K562 (cell line): ENCODE results near the gene ZC3H10. TPM values are rescaled to one million over a fixed set of nuclear protein-coding genes. Genes with fewer than 3 reads are reported as not detected.
A peak's percentile ranks its signal among the peaks of the same experiment; 100 is the strongest.

ENCODE experiments used
- ARID2 ChIP-seq: fragments of 450-650 bp; IDR thresholded peaks from 2 replicates; pipeline ENCODE4 v1.6.1; 2017; ENCODE audit warnings: antibody characterized with exemption, mild to moderate bottlenecking
- ATF7 ChIP-seq: fragments of 450-650 bp; IDR thresholded peaks from 2 replicates; pipeline ENCODE4 v1.7.1; 2014; ENCODE audit warnings: mild to moderate bottlenecking, moderate library complexity
- CEBPB ChIP-seq: fragments of 450-650 bp; IDR thresholded peaks from 2 replicates; pipeline ENCODE4 v1.6.1; 2016; ENCODE audit warnings: missing genetic modification characterization, missing compliant biosample characterization
- CHCHD3 ChIP-seq: fragments of 250-450 bp; sonication (Bioruptor Pico); IDR thresholded peaks from 2 replicates; pipeline ENCODE4 v2.1.2; 2022; ENCODE audit warnings: mild to moderate bottlenecking
- DDX20 ChIP-seq: fragments of 450-650 bp; IDR thresholded peaks from 2 replicates; pipeline ENCODE4 v1.6.1; 2016; ENCODE audit warnings: missing genetic modification characterization, low read depth, mild to moderate bottlenecking, missing compliant biosample characterization, moderate library complexity
- FIP1L1 ChIP-seq: fragments of 200-400 bp; formaldehyde crosslinking; IDR thresholded peaks from 2 replicates; pipeline ENCODE4 v1.6.1; 2018; ENCODE audit warnings: mild to moderate bottlenecking, low read depth, low read length; ENCODE audit not compliant: poor library complexity, severe bottlenecking
- HMG20A ChIP-seq: fragments of 450-650 bp; formaldehyde crosslinking; conservative IDR thresholded peaks from 2 replicates; pipeline ENCODE4 v1.4.0; 2020; ENCODE audit warnings: mild to moderate bottlenecking, mixed read lengths
- JUNB ChIP-seq: fragments of 450-650 bp; formaldehyde crosslinking; conservative IDR thresholded peaks from 2 replicates; pipeline ENCODE4 v1.4.0; 2020; ENCODE audit warnings: mild to moderate bottlenecking
- KLF10 ChIP-seq: fragments of 250-450 bp; sonication (Bioruptor Pico); IDR thresholded peaks from 2 replicates; pipeline ENCODE4 v1.6.1; 2021; ENCODE audit warnings: matching md5 sums
- MTF1 ChIP-seq: fragments of 250-450 bp; sonication (Bioruptor Pico); IDR thresholded peaks from 2 replicates; pipeline ENCODE4 v1.9.0; 2021; ENCODE audit warnings: moderate library complexity, mild to moderate bottlenecking, inconsistent platforms, borderline replicate concordance
- MXI1 ChIP-seq: IDR thresholded peaks from 2 replicates; pipeline ENCODE4 v1.6.1; 2011; ENCODE audit warnings: low read depth, mild to moderate bottlenecking, improper control_type of control experiment, low read length
- PHF20 ChIP-seq: fragments of 450-650 bp; IDR thresholded peaks from 2 replicates; pipeline ENCODE4 v1.6.1; 2018; ENCODE audit not compliant: partially characterized antibody
- SIX5 ChIP-seq, 2 experiments: IDR thresholded peaks; 2 replicates each; pipeline ENCODE4 v1.6.1; 2011; ENCODE audit warnings: low read length in 2 of 2, borderline replicate concordance in 1 of 2, low read depth in 1 of 2, mild to moderate bottlenecking in 1 of 2, moderate library complexity in 1 of 2; ENCODE audit not compliant: insufficient read depth in 1 of 2
- SP1 ChIP-seq: sonication (generic); formaldehyde crosslinking; IDR thresholded peaks from 2 replicates; pipeline ENCODE4 v1.8.1; 2022; ENCODE audit warnings: mild to moderate bottlenecking, missing genetic modification reagents
- SREBF2 ChIP-seq: sonication (generic); formaldehyde crosslinking; IDR thresholded peaks from 2 replicates; pipeline ENCODE4 v1.4.0; 2020; ENCODE audit warnings: mild to moderate bottlenecking, missing genetic modification reagents
- TFAP4 ChIP-seq: sonication (generic); formaldehyde crosslinking; IDR thresholded peaks from 2 replicates; pipeline ENCODE4 v1.8.0; 2022; ENCODE audit warnings: missing genetic modification reagents, mild to moderate bottlenecking, moderate library complexity, borderline replicate concordance
- ZBTB9 ChIP-seq: fragments of 450-650 bp; formaldehyde crosslinking; IDR thresholded peaks from 2 replicates; pipeline ENCODE4 v1.4.0; 2020; ENCODE audit warnings: mild to moderate bottlenecking, moderate library complexity
- ZC3H8 ChIP-seq: fragments of 450-650 bp; IDR thresholded peaks from 2 replicates; pipeline ENCODE4 v1.6.1; 2017
- ZNF165 ChIP-seq: fragments of 250-450 bp; sonication (Bioruptor Pico); IDR thresholded peaks from 2 replicates; pipeline ENCODE4 v1.4.0; 2020; ENCODE audit warnings: borderline replicate concordance
- ZNF175 ChIP-seq: fragments of 200-800 bp; sonication (Bioruptor generic); IDR thresholded peaks from 2 replicates; pipeline ENCODE4 v1.6.1; 2016; ENCODE audit warnings: low read depth, mild to moderate bottlenecking, missing genetic modification characterization, missing compliant biosample characterization
- ZNF184 ChIP-seq: sonication (generic); formaldehyde crosslinking; IDR thresholded peaks from 2 replicates; pipeline ENCODE4 v1.5.0; 2020; ENCODE audit warnings: missing genetic modification reagents
- ZNF324 ChIP-seq: fragments of 250-450 bp; sonication (Bioruptor Pico); IDR thresholded peaks from 2 replicates; pipeline ENCODE4 v1.4.0; 2020; ENCODE audit warnings: mild to moderate bottlenecking
- ZNF354B ChIP-seq: fragments of 250-450 bp; sonication (Bioruptor Pico); IDR thresholded peaks from 2 replicates; pipeline ENCODE4 v1.4.0; 2020
- ZNF561 ChIP-seq: fragments of 450-650 bp; formaldehyde crosslinking; conservative IDR thresholded peaks from 2 replicates; pipeline ENCODE4 v1.4.0; 2020; ENCODE audit warnings: mild to moderate bottlenecking, moderate library complexity
- ZNF77 ChIP-seq: fragments of 250-450 bp; sonication (Bioruptor Pico); IDR thresholded peaks from 2 replicates; pipeline ENCODE4 v1.5.0; 2020
- polyA plus RNA-seq, 8 experiments: library from polyadenylated mRNA; depleted of rRNA in 4 of 8; stranded (reverse) in 5 of 8; unstranded in 3 of 8; fragments of >200 nt; fragmentation: Nextera tagmentation in 2 of 8; fragmentation: Illumina TruSeq in 1 of 8; extraction: Ambion mirVana in 2 of 8; extraction: Trizol in 1 of 8; gene quantifications; 2 replicates each; pipeline versions ENCODE4 v1.2.1 to v1.2.3, GENCODE V29; 2011 to 2014; ENCODE audit warnings: inconsistent platforms in 1 of 8, missing spikeins in 1 of 8
- total RNA-seq, 7 experiments: library from RNA; depleted of rRNA in 6 of 7; stranded (reverse); fragments of >200 nt in 6 of 7; fragmentation: Illumina TruSeq in 2 of 7; extraction: Trizol in 2 of 7; gene quantifications; 2 replicates each; pipeline versions ENCODE4 v1.2.1 to v1.2.3, GENCODE V29; 2011 to 2021; ENCODE audit warnings: low replicate concordance in 1 of 7
- TF ChIP-seq, protein P1 (sequence below): fragments of 250-450 bp; sonication (Bioruptor Pico); IDR thresholded peaks from 2 replicates; pipeline ENCODE4 v1.5.0; 2021; ENCODE audit warnings: mild to moderate bottlenecking, moderate library complexity

Gene ZC3H10
- total and polyA plus RNA-seq, 9 of the 15 experiments (the other 6 are each of a cell fraction or from before 2014, with no cell fraction given): 0.31 to 4.1 (median 1.6) TPM

- no peak for TF ChIP-seq CHCHD3 (CRISPR knock-in tag)
- no peak for TF ChIP-seq SREBF2 (CRISPR knock-in tag)
- TF ChIP-seq SIX5 (IDR thresholded peaks at IDR 0.05; ENCODE audit: borderline replicate concordance in 1 of 2, insufficient read depth in 1 of 2, low read depth in 1 of 2, low read length in 2 of 2): no peak
- TF ChIP-seq ATF7: peak; percentile 39; the same call in 1 of the 2 replicates
- TF ChIP-seq FIP1L1: peak; percentile 91
- TF ChIP-seq ZNF165: peak; percentile 6; the same call in 1 of the 2 replicates
- no peak for TF ChIP-seq CEBPB (tag)
- TF ChIP-seq SP1 (CRISPR knock-in tag): peak; percentile 52; the same call in 1 of the 2 replicates
- no peak for TF ChIP-seq JUNB (CRISPR knock-in tag)
- TF ChIP-seq ZNF175: no peak
- no peak for TF ChIP-seq MTF1 (CRISPR knock-in tag)
- TF ChIP-seq ZBTB9 (CRISPR knock-in tag): no peak
- TF ChIP-seq ZNF77 (CRISPR knock-in tag): no peak
- peak; percentile 58; the same call in 1 of the 2 replicates for TF ChIP-seq TFAP4 (CRISPR knock-in tag)
- TF ChIP-seq DDX20 (tag): no peak
- TF ChIP-seq ZNF324 (CRISPR knock-in tag): no peak
- TF ChIP-seq MXI1: no peak
- TF ChIP-seq, protein P1, sequence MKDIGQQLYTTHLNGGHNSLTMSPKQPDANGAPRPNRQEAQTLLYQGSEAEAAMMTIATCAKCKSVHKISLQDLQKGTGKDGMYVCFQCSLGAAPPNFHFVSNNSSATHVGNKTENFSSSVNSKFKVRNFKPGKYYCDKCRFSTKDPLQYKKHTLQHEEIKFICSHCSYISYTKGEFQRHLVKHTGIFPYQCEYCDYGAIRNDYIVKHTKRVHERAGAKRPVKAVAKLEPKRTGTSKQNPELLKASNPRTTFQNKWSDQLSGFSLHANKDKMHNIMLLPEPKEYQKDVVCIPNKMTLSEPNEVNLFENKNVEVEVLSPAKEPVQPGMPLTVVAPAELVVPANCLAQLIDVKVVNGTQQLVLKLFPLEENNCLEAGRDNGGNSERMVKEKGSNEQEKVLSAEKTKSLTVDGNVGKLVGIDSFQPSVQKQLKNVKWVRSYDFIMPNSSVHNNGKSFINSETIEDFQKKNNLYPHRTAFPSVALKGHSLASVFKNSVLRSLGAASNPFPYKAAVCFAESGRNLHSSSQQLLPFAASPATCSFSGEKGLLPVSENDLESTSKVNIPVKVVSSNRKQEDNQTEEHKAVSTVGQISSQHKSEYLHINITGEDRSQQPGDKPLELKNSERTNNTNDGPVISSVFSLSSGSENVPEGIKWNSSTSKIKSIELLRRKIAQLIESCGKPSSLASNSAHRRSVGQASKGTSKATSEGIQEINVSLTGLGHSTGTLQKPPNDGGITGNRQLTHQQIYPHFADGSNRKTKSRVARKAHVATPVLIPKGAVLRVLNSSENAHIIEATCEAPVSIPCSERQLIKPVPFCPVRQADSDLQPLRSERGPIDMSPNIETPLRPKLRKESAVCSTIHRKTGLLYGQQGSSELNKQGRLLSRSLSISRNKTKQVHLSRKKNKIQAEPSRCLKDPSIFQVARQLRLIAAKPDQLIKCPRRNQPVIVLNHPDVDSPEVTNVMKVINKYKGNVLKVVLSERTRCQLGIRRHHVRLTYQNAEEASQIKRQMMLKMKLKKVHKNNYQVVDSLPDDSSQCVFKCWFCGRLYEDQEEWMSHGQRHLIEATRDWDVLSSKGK (CRISPR knock-in tag): no peak
- no peak for TF ChIP-seq ARID2
- no peak for TF ChIP-seq HMG20A (CRISPR knock-in tag)
- TF ChIP-seq ZNF354B (CRISPR knock-in tag): no peak
- TF ChIP-seq ZC3H8: no peak
- TF ChIP-seq ZNF561 (CRISPR knock-in tag): no peak
- TF ChIP-seq KLF10 (CRISPR knock-in tag): no peak
- no peak for TF ChIP-seq PHF20
- no peak for TF ChIP-seq ZNF184 (CRISPR knock-in tag)
Measured at GRCh38 chr12:56129206-56129941, 11.3 kb downstream of the ZC3H10 start (continued).
